ENCODE measurements around the gene DNAAF8.
A peak's percentile ranks its signal among the peaks of the same experiment; 100 is the strongest.

DNAAF8 gene

DNA sequence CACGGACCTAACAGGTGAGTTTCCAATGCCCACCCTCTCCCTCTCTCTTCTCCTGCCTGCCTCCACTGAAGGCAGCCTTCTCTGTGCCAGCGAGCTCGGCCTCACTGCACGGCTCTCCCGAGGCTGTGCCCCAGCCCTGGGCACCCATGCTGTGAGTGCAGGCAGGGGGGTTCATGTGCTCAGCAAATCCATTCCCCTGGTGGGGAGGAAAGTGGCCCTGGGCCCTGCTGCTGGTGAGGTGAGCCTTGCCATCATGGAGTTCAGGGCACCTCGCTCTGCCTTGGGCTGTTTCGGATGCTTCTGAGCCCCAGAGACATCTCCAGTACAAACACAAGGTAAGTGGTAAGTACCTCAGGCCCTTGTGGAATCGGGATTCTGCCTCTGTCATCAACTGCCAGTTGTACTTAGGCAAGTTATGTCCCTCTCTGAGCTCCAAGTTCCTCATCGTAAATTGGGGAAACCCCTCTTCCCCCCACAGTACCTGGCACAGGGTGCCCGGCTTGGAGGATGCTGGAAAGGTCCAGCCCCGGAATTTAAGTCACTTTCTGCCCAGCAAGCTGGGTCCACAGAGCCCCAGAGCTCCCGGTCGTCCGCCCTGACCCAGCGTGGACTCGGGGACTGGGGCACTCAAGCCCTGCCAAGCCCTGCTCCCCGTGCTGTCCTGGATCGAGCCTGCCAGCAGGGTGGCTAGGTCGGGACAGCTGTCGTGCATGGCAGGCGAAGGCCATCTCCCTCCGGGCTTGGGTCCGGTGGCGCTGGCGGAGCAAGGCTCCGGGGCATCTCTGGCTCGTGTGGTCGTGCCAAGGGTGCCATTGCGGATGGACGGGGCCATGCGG is 41.7 kb upstream of the DNAAF8 start:
- TF ChIP-seq EZH2phosphoT487 (IDR thresholded peaks at IDR 0.05; ENCODE audit: low read length) (no peak), EZH2 (optimal IDR thresholded peaks at IDR 0.05; ENCODE audit: low read depth, low read length) (no peak)
- TF ChIP-seq, protein P1, sequence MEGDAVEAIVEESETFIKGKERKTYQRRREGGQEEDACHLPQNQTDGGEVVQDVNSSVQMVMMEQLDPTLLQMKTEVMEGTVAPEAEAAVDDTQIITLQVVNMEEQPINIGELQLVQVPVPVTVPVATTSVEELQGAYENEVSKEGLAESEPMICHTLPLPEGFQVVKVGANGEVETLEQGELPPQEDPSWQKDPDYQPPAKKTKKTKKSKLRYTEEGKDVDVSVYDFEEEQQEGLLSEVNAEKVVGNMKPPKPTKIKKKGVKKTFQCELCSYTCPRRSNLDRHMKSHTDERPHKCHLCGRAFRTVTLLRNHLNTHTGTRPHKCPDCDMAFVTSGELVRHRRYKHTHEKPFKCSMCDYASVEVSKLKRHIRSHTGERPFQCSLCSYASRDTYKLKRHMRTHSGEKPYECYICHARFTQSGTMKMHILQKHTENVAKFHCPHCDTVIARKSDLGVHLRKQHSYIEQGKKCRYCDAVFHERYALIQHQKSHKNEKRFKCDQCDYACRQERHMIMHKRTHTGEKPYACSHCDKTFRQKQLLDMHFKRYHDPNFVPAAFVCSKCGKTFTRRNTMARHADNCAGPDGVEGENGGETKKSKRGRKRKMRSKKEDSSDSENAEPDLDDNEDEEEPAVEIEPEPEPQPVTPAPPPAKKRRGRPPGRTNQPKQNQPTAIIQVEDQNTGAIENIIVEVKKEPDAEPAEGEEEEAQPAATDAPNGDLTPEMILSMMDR (IDR thresholded peaks at IDR 0.05; ENCODE audit: low read length): no peak
- Histone ChIP-seq H3K27ac (ENCODE audit: low read length) (no peak overlapping the region; the same call in 1 of the 2 replicates), H3K9ac (ENCODE audit: low read length) (peak overlapping the region; percentile 57; the same call in 1 of the 2 replicates), H3F3A (ENCODE audit: insufficient read depth, low read length) (no peaks in the 10 kb centered on the region), H3K4me2 (ENCODE audit: low read depth, low read length) (peak overlapping the region; percentile 89), H4K20me1 (ENCODE audit: insufficient read depth, low read length) (no peaks in the 10 kb centered on the region), H3K27me3 (replicated peaks; ENCODE audit: insufficient read depth, low read length) (no peaks in the 10 kb centered on the region), H3K4me1 (ENCODE audit: low read length) (peaks cover 7% of the 10 kb centered on the region; the same call in 1 of the 2 replicates), H3K9me3 (replicated peaks; ENCODE audit: insufficient read depth, low read length) (no peaks in the 10 kb centered on the region), H3K36me3 (replicated peaks; ENCODE audit: insufficient read depth, low read length) (no peaks in the 10 kb centered on the region), H3K9me2 (replicated peaks; ENCODE audit: insufficient read depth, low read length) (no peaks in the 10 kb centered on the region), H3K4me3 (ENCODE audit: low read length) (peak overlapping the region; percentile 70), H3K79me2 (ENCODE audit: low read length) (peaks cover 25% of the 10 kb centered on the region), H2AFZ (ENCODE audit: low read length) (peak overlapping the region; percentile 71)
- peak; percentile 21 for DNase-seq

DNA sequence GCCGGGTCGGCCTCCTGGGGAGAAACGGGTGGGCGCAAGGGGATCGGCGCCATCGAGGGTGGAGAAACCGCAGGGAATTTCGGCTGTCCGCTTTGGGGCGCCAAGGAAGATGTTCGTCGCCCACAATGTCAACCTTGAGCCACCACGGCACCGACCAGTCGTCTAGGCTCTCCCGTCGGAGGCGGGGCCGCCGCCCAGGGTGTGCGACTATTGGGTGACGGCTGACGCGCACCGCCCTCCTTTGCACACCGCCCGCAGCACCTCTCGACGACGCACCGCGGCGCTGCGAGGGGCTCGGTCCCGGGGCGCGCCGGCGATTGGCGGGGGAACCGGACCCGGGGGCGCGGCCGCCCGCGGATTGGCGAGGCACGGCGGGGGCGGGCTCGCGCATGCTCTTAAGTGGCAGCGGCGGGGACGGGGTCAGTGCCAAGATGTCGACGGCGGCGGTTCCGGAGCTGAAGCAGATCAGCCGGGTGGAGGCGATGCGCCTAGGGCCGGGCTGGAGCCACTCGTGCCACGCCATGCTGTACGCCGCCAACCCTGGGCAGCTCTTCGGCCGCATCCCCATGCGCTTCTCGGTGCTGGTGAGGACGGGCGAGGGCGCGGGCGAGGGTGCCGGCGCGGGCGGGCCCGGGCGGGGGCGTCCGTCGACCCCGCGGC is 40.9 kb upstream of the DNAAF8 start, which contains the start of gene NUDT16L1:
Gene NUDT16L1, plus strand, starts transcription at position 267 of the 660 bp plus-strand sequence. Its CDS starts 165 bp downstream, at position 432.
- H3K4me1 ChIP-seq (ENCODE audit: low read length): peaks cover 7% of the 10 kb centered on the region; the same call in 1 of the 2 replicates
- peaks cover 25% of the 10 kb centered on the region for H3K79me2 ChIP-seq (ENCODE audit: low read length)
- TF ChIP-seq, protein P1 (IDR thresholded peaks at IDR 0.05; ENCODE audit: low read length): peak; percentile 12; the same call in 1 of the 2 replicates
- TF ChIP-seq EZH2phosphoT487 (IDR thresholded peaks at IDR 0.05; ENCODE audit: low read length): no peak
- H3K9me2 ChIP-seq (replicated peaks; ENCODE audit: insufficient read depth, low read length): no peaks in the 10 kb centered on the region
- H3F3A ChIP-seq (ENCODE audit: insufficient read depth, low read length): no peaks in the 10 kb centered on the region
- peak; percentile 97 for DNase-seq
- peak within 1 kb of the TSS; percentile 95 for H3K4me3 ChIP-seq (ENCODE audit: low read length)
- peak within 1 kb of the TSS; percentile 89 for H3K4me2 ChIP-seq (ENCODE audit: low read depth, low read length)
- no peak within 1 kb of the TSS; the same call in 1 of the 2 replicates for H3K27ac ChIP-seq (ENCODE audit: low read length)
- no peaks in the 10 kb centered on the region for H3K27me3 ChIP-seq (replicated peaks; ENCODE audit: insufficient read depth, low read length)
- no peaks in the 10 kb centered on the region for H3K36me3 ChIP-seq (replicated peaks; ENCODE audit: insufficient read depth, low read length)
- H3K9me3 ChIP-seq (replicated peaks; ENCODE audit: insufficient read depth, low read length): no peaks in the 10 kb centered on the region
- H3K9ac ChIP-seq (ENCODE audit: low read length): peak within 1 kb of the TSS; percentile 81
- H2AFZ ChIP-seq (ENCODE audit: low read length): peak within 1 kb of the TSS; percentile 71
- H4K20me1 ChIP-seq (ENCODE audit: insufficient read depth, low read length): no peaks in the 10 kb centered on the region

DNA sequence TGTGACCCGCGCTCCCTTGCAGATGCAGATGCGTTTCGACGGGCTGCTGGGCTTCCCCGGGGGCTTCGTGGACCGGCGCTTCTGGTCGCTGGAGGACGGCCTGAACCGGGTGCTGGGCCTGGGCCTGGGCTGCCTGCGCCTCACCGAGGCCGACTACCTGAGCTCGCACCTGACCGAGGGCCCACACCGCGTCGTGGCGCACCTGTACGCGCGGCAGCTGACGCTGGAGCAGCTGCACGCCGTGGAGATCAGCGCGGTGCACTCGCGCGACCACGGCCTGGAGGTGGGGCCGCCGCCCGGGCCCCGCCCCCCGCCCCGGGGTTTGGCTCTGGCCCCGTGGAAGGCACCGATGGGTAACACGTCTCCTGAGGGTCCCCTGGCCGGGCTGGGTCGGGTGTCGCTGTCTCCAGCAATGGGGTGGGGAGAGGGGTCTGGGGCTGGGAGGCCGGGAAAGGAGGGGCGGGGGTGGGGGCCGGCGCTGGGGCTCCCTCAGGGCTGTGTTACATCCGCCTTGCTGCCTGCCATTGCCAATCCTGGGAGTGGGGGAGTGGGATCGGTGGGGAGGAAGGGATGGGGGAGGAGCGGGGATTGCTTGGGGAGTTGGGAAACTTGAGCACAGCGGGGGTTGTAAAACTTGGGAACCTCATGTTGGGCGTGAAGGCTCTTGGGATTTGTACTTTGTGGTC is 40.2 kb upstream of the DNAAF8 start:
- peak; percentile 47 for DNase-seq
- Histone ChIP-seq H3K9me2 (replicated peaks; ENCODE audit: insufficient read depth, low read length) (no peaks in the 10 kb centered on the region), H3K79me2 (ENCODE audit: low read length) (peaks cover 25% of the 10 kb centered on the region), H3K4me1 (ENCODE audit: low read length) (peaks cover 7% of the 10 kb centered on the region; the same call in 1 of the 2 replicates), H3K27ac (ENCODE audit: low read length) (no peak overlapping the region), H3K9ac (ENCODE audit: low read length) (peak overlapping the region; percentile 81), H3K9me3 (replicated peaks; ENCODE audit: insufficient read depth, low read length) (no peaks in the 10 kb centered on the region), H3K4me2 (ENCODE audit: low read depth, low read length) (peak overlapping the region; percentile 70), H3K36me3 (replicated peaks; ENCODE audit: insufficient read depth, low read length) (no peaks in the 10 kb centered on the region), H4K20me1 (ENCODE audit: insufficient read depth, low read length) (no peaks in the 10 kb centered on the region), H3K27me3 (replicated peaks; ENCODE audit: insufficient read depth, low read length) (no peaks in the 10 kb centered on the region), H2AFZ (ENCODE audit: low read length) (peak overlapping the region; percentile 53; the same call in 1 of the 2 replicates), H3F3A (ENCODE audit: insufficient read depth, low read length) (no peaks in the 10 kb centered on the region), H3K4me3 (ENCODE audit: low read length) (peak overlapping the region; percentile 95)
- TF ChIP-seq, protein P1 (IDR thresholded peaks at IDR 0.05; ENCODE audit: low read length): no peak
- TF ChIP-seq EZH2phosphoT487 (IDR thresholded peaks at IDR 0.05; ENCODE audit: low read length) (no peak), EZH2 (optimal IDR thresholded peaks at IDR 0.05; ENCODE audit: low read depth, low read length) (no peak)

Measured in MM.1S (cell line).